IMR-90 (cell line): ENCODE results near the gene IL10.

Experiments
- CTCF ChIP-seq: conservative IDR thresholded peaks from 2 replicates; pipeline ENCODE4 v1.5.1; 2012; ENCODE audit warnings: mild to moderate bottlenecking, low read depth, low read length, improper control_type of control experiment
- POLR2A ChIP-seq: IDR thresholded peaks from 2 replicates; pipeline ENCODE4 v1.6.1; 2012; ENCODE audit warnings: mild to moderate bottlenecking, low read depth, low read length

GRCh38 chr1:206805357-206805756 lies 33.1 kb upstream of the IL10 start:
- TF ChIP-seq CTCF: no peak
- no peak for TF ChIP-seq POLR2A
